ENCODE measurements around the gene POLR3G.

DNA sequence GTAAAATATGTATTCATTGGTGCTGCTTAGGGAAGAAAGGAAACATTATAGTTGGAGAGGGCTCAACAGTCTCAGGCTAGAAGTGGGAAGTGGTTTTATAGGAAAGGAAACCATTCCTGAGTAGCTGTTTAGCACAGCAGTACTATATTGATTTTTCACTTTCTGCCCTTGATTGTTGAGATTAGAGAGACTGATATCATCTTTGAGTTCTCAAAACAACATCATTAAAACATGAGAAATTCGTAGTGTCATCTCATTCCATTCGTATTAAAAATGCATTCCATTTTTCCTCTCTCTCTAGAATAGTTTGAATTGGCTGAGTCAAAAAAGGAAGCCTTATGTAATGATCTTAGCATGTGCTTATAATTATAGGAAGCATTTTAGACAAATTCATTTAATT, 14.1 kb downstream of the POLR3G start:
- TF ChIP-seq, protein P1, sequence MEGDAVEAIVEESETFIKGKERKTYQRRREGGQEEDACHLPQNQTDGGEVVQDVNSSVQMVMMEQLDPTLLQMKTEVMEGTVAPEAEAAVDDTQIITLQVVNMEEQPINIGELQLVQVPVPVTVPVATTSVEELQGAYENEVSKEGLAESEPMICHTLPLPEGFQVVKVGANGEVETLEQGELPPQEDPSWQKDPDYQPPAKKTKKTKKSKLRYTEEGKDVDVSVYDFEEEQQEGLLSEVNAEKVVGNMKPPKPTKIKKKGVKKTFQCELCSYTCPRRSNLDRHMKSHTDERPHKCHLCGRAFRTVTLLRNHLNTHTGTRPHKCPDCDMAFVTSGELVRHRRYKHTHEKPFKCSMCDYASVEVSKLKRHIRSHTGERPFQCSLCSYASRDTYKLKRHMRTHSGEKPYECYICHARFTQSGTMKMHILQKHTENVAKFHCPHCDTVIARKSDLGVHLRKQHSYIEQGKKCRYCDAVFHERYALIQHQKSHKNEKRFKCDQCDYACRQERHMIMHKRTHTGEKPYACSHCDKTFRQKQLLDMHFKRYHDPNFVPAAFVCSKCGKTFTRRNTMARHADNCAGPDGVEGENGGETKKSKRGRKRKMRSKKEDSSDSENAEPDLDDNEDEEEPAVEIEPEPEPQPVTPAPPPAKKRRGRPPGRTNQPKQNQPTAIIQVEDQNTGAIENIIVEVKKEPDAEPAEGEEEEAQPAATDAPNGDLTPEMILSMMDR (conservative IDR thresholded peaks at IDR 0.05; ENCODE audit: low read length) = no peak
- no peak for TF ChIP-seq EZH2phosphoT487 (IDR thresholded peaks at IDR 0.05; ENCODE audit: borderline replicate concordance, low read depth, low read length)
